NCI-H345 treated with DMSO at 0.1 percent for 48 hours (cell line): Measurements from ENCODE around the gene RAX.

ENCODE experiments used
- DNase-seq: peaks from one replicate; lab custom pipeline; 2025; ENCODE audit not compliant: unreplicated experiment; lab: John Stamatoyannopoulos, UW

The RAX gene

DNA sequence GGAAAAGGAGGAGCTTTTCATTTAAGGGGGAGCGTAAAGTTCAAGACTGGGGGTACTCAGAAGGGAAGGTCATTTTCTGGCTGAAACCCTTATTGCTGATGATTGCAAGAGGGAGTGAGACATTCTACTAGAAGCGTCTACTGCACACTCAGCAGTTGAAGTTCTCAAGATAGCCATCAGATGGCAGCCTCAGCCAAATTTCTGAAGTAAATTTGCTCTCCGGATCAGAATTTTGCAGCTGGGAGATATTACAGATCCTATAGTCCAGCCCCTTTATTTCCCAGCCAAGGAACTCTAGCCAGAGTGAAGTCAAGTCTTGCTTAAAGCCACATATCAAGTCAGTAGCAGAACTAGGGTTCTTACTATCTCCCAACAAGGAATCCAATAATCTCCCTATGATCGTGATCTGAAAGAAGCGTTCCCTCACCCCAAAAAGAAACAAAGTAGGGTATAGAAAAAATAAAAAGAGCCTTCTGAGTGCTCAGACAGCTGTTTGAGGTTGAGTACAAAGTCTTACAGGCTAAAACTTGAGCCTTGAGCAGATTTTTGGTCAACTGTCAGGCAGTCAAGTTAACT lies 24.0 kb downstream of the RAX start:
- peak; percentile 64 for DNase-seq

DNA sequence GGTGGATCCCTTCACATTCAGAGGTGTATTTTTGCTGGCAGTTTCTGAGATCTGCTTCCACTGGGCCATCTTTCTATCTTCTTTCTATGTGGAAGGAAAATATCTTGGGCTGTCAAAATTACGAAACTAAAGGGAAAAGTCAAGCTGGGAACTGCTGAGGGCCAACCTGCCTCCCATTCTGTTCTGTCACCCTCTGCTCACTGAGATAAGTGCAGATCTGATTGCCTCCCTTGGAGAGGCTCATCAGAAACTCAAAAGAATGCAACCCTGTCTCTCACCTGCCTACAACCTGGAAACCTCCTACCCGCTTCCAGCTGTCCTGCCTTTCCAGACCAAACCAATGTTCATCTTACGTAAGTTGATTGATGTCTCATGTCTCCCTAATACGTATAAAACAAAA lies 26.5 kb downstream of the RAX start:
- DNase-seq: no peak

DNA sequence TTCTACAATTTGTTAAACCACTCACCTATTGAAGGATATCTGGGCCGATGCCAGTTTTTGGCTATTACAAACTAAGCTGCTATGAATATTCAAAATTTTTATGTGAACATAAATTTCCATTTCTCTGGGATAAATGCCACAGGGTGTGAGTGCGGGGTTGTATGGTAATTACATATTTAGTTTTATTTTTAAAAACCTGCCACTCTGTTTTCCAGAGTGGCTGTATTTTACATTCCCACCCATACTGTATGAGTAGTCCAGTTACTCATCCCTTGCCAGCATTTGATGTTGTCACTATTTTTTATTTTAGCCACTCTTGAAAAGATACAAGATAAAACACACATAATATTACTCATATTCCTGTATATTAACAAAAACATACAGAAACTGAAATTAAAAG lies 30.3 kb downstream of the RAX start:
- no peak for DNase-seq

GRCh38 chr18:59239642-59240041 lies 33.6 kb downstream of the RAX start:
- DNase-seq: no peak

- no peak for DNase-seq
These were observed 34.9 kb downstream of the RAX start for GRCh38 chr18:59238385-59238784.

GRCh38 chr18:59233017-59233410 lies 40.2 kb downstream of the RAX start:
- DNase-seq: no peak

DNA sequence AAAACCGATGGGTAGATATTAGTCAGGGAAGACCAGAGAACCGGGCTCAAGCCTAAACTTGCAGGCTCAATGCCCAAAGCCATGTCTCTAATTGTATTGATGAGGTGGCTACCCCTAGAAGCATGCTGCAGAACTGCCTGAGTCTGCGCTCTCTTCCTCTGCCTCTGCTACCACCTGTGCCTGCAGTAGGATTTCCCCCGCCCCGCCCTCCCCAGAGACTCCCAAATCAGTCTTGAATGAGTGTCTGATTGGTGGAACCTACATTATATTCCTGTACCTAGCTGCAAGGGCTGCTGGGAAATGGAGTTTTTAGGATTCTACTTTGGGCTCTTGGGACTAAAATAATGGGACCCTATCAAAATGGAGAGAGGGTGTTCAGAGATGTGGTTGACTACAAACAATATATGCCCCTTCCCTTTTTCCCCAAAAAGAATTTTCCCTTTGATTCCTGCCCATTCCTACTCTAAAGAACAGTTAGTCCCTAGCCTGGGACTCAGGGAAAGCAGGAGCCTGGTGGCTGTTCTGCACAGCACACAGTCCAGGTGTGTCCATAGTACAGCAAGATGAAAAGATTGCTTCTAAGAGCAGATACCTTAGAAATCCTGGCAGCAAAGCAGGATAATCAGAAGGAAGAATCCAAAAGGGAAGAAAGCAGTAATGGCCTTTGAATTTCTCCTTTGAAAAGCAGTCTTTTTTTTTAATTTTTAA lies 40.8 kb downstream of the RAX start:
- DNase-seq: peak; percentile 20

DNA sequence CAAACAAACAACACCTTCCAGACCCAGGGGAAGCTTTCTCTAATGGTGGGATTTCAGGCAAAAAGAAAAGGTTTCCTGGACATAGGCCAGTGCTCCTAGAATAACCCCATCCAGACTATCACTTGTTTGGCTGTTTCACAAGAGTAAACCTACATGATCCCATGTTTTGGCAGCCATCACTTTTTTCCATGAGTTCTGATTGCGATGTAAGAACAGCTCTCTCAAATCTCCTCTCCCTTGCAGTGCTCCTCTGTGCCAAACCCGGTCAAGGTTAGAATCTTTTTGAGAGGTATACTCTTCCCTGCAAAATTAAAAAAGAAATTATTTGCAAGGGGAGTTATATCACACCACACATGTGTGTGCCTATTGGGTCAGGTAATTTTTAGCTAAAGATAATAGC lies 41.4 kb downstream of the RAX start:
- no peak for DNase-seq

DNA sequence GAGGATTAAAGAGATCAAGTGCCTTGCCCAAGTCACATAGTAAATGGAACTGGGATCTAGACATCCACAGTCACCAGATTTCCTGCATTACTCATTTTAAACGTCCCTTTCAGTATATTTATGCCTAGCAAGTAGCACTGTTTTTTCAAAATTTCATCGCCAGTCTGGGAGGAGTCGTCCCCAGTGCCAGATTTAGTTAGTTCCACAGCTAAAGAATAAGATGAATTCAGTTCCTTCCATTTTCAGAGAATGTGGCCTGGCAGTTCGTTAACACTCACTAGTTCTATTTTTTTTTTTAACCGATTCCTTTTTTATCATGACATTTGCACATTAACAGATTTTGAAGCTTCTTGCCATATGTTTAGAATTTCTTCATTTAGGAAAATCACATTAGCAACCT lies 42.1 kb downstream of the RAX start:
- no peak for DNase-seq

GRCh38 chr18:59229701-59230443 lies 43.4 kb downstream of the RAX start:
- no peak for DNase-seq

DNA sequence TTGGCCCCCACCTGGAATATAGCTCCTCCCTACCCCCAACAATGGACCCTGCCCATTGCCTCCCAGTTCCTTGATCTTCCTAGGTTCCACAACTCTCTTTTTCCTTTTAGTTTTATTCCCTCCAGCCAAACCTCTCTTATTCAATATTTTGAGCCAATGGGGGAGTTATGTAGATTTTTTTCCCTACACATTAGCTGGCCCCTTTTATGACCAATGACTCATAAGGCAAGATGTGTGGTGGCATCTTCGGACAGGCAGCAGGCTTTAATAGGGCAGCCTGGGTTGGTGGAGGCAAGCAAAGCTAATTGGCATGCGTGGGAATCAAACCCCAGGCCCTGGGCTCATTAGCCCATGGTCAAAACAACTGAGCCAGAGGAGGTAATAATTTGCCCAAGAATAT lies 44.1 kb downstream of the RAX start:
- no peak for DNase-seq

DNA sequence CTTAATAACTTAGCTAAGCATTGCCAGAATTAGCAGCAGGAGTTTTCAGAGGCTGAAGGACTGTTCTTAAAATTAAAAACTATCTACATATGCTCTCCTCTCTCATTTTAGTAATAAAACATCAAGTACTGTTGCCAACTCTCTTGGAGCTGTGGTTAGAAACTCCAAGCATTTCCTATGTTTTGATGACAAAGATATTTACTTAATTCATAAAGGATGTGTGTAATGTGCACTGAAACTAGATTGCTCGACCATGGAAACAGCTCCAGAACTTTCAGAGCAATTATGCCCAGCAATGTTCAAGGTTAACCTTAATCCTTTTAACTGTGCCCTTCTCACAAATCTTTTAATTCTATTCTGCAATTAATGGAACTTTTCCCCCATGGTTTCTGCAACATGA lies 44.9 kb downstream of the RAX start:
- DNase-seq: no peak

- DNase-seq: no peak
These were observed 50.9 kb downstream of the RAX start for GRCh38 chr18:59222341-59222740.

- no peak for DNase-seq
These were observed 52.2 kb downstream of the RAX start for GRCh38 chr18:59220784-59221765.

DNA sequence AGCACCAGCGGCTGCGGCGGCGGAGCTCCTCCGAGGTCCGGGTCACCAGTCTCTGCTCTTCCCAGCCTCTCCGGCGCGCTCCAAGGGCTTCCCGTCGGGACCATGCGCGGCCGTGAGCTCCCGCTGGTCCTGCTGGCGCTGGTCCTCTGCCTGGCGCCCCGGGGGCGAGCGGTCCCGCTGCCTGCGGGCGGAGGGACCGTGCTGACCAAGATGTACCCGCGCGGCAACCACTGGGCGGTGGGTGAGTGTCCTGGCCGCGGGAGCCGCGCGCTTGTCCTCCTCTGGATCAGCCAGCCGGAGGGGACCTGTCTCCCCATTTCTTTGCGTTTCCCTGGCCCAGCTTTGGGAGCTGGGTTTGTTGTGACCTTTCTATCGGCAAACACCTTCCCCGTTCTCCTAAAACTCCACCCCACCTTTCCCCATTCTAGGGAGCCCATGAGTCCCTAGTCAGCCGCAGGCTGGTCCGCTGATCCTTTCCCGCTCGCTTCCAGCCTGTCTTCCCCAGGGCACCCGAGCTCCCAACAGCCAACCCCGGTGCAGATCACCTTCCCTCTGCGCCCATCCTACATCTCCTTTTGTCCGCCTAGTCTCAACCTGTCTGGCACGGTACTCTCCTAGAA lies 53.0 kb downstream of the RAX start:
- no peak for DNase-seq

- DNase-seq: peak; percentile 67
These were observed 53.5 kb downstream of the RAX start, which contains the start of gene GRP for GRCh38 chr18:59219672-59220163. Gene GRP (plus strand): TSS chr18:59220158. CDS start chr18:59220266, 108 bp downstream.

DNA sequence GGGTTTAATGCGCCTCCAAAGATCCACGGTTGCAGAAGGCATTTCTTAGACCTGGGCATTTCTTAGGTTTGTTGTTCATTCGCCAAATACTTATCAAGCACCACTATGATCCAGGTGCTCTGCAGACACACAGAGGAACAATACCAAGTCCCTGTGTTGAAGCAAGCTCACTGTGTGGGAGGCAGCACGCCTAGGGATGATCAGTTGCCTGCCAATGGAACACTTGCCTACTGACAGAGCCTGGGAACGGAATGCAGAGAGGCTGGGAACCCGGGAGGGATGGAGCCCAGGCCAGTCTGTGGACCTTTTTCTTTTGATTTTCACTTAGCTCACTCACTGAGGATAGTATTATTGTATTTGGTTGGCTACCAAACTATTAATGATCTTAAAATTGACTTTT lies 55.2 kb downstream of the RAX start:
- DNase-seq: peak; percentile 72
